GM12872 (cell line): ENCODE results near the gene CCNL2.

Experiments
- CTCF ChIP-seq: IDR thresholded peaks from 3 replicates; pipeline ENCODE4 v1.5.1; 2011; ENCODE audit warnings: low read depth, mild to moderate bottlenecking, low read length, moderate library complexity; ENCODE audit not compliant: insufficient read depth

Gene CCNL2

GRCh38 chr1:1351511-1352427 lies 47.4 kb downstream of the CCNL2 start:
- TF ChIP-seq CTCF, result no peak

GRCh38 chr1:1349256-1350012 lies 49.7 kb downstream of the CCNL2 start, which contains the start of gene DVL1:
DVL1 (minus strand) TSS chr1:1349418; CDS start chr1:1349065, 353 bp downstream.
- peak; percentile 50; the same call in 2 of the 3 replicates for TF ChIP-seq CTCF

GRCh38 chr1:1348420-1349255 lies 50.5 kb downstream of the CCNL2 start:
- TF ChIP-seq CTCF, result no peak

GRCh38 chr1:1347663-1348419 lies 51.3 kb downstream of the CCNL2 start:
- no peak for TF ChIP-seq CTCF

- TF ChIP-seq CTCF, result no peak
These were observed 52.0 kb downstream of the CCNL2 start for GRCh38 chr1:1347026-1347595.

GRCh38 chr1:1346501-1346890 lies 52.6 kb downstream of the CCNL2 start:
- no peak for TF ChIP-seq CTCF
